GM19324 (cell line): ENCODE results near the gene RELL1.

Experiments
- ATAC-seq: cut with Tn5 transposase; IDR thresholded peaks from one replicate; pipeline ENCODE4 v1.9.1; 2021; ENCODE audit warnings: mild to moderate bottlenecking, moderate library complexity; ENCODE audit not compliant: unreplicated experiment, low FRiP score

Gene RELL1

DNA sequence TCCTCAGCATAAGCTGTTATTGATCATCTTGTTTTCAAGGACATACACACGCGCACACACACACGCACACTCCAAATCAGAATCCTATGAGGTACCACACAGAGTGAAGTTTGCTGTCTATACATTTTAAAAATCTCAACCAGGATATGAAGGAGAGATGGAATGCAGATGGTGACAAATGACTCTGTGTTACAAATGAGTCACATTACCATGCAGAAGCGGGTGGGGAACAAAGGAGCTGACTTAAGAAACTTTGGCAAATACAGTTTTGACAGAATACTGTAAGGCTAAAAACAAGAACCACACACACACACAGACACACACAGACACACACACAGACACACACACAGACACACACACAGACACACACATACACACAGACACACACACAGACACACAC lies 81.7 kb downstream of the RELL1 start:
- no peak for ATAC-seq

DNA sequence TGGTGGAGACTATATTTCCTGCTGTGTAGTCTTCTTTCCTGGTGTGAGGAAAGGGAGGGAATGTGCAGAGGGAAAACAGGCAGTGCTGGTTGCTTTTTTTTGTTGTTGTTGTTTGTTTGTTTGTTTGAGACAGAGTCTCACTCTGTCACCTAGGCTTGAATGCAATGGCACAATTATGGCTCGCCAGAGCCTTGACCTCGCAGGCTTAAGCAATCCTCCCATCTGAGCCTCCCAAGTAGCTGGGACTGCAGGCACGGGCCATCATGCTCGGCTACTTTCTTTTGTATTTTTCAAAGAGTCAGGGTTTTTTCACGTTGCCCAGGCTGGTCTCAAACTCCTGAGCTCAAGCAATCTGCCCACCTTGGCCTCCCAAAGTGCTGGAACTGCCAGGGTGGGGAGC lies 82.5 kb downstream of the RELL1 start:
- no peak for ATAC-seq

DNA sequence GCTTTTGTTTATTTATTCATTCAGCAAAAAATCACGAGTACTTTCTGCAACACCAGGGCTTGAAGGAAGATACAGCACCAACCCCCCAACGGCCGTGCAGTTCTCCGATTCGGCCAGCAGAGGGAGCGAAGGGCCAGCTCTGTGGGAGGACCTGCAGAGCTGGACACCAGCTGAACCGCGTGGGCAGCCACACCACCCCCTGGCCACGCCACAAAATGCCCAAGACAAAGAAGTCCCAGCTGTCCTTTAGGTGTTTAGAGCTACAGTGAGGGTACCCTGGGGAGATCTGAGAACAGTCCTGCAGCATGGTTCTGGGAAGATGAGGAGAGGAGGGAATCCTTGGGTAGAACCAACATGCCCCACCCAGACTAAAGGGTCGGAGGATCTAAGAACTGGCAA lies 83.1 kb downstream of the RELL1 start:
- ATAC-seq: peak; percentile 86

DNA sequence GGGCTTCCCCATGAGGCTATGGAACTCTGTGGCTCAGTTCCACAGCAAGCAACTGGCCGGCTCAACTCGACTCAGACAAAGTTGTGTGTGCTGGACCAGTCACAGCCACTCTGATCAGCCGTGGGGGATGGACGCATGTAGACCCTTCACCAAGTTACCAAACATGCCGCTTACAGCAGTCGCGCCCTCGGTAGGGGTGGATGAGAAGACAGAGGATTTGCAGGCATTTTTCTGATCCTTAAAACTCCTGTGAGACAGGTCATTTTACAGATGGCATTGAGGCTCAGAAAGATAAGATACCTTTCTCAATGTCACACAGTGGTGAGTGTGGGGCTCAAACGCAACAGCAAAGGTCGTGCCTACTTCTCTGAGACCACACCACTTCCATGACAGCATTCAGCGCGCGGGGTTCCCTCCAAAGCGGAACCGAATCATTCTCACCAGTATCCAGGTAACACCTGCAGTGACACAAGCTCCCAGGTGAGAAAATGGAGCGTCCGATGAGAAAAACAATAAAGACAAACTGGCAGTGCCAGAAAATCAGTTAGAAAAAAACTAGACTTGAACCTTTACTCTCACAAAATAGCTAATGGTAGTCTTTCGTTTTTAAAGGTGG lies 83.6 kb downstream of the RELL1 start:
- no peak for ATAC-seq

DNA sequence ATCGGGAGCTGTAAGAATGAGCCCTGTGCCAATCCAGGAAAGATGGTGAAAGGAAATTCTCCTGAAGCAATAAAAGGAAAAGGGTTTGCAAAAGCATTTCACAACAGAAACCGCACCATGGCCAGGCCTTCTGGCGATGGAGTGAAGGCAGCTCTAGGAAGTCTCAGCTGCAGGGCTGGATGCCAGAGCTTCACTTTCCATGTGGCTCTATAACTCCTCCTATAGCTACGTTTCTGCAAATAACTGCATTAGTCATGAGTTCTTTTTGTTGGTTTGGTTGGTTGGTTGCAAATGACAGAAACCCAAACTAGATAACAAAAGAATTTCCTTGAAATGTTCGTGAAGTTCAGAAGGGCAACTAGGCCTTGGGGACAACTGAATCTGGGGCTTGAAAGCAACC lies 84.6 kb downstream of the RELL1 start:
- no peak for ATAC-seq

DNA sequence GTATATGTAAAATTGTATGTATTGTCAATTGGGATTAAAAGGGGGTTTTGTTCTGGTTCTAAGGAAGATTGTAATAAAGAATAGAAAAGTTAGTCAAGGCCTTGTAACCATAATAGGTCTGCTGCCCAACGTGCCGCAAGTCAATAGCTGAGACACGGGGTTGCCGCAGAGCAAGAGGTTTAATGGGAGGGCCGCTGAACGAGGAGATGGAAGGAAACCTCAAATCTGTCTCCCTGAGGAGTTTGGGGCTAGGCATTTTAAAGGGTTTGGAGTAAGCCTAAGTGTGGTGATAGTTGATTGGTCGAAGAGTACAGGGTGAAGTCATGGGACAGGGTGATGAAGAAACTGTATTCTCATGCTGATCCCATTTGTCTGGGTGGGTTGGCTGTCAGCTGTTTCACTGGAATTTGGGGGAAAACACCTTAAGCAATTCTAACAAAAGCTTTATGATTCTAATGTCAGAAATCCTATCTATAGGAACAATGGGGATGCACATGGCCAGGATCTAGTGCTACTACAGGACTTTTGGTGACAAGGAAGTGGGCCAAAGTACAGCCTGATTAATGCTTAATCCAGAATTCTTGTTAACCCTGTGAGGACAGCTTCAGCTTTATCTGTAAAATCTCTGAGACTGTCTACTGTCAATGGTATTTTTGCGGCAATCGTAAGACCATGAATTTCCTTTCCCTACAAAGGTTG lies 86.9 kb downstream of the RELL1 start:
- ATAC-seq: no peak

DNA sequence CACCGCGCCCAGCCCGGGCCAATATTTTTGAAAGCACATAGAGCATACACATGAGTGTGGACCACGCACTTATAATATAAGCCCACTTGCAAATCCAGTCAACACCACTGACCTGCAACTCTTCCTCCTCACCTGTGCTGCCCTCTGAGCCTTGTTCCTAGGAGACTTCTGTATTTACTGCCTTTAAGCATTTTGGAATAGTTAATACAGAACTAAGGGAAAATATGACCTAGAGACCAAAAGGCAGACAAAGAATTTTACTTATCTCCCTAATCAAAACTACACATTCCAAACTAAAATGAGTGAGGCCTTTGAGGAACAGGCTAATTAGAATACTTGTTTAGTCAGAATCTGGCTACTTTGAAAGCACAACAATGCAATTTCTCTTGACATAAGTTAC lies 89.1 kb downstream of the RELL1 start:
- no peak for ATAC-seq

DNA sequence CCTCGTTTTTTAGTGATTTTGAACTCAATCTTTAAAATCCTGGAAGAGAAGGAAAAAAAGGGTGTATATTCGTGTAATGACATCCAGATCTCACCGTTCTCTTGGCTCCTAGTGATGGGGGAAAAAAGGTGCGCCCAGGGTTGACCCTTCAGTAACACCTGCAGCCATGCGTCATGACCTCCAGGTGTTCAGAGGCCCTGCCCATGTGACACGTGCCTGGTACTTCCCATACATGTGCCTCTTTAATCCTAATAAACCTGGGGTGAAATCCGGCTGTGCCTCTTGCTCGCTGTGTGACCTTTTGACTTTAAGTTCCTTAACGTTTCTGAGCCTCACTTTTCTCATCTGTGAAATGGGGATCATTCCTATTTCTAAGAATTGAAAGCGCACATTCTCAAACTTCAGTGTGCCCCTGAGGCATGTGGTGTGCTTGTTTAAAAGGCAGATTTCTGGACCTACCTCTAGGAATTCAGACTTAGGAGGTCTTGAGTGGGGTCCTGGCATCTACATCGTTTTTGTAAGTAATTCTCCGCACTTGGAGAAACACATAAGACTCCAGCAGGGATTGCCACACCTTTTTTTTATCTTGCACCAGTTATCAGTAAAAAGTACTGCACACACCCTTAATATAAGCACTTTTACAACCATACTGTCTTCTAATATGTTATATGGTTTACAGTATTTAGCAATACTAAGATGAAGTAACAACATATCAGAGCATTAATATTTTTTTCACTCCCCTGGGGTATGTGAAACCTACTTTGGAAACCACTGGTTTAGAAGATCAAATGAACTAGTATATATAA lies 90.1 kb downstream of the RELL1 start:
- no peak for ATAC-seq

DNA sequence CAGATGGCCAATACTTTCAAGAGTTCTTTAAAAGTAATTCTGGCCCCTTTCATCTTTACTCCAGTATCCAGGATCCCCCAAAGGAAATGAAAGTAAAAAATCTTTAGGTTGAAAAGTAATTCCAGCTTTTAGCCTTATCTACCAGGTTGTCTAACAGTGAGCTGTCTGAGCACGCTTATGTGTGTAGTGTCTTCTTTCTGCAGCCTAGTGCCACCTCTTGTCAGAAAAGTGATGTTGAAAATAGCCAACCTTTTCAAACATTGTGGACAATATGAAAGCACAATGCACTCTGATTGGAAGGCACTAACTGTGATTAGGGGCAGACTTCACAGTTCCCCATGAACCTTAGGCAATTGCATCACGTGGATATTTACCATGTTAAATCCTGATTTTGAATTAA lies 92.1 kb downstream of the RELL1 start:
- no peak for ATAC-seq

DNA sequence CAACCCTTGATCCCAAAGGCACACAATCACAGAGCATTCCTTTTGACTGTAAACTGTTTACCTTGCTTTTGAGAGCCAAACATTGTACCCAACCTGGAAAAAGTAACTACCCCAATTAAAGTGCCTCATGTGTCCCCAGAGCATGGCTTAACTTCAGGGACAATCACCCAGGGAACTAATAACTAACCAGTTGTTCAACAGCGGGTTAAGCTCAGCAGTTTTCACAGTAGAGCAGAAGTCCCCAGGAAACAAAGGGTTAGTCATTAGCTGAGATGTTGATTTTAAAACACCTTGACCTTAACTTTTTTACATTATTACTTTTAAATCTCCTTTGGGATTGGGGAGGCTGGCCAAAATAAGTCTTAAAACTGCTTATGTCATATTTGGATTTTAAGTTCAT lies 94.8 kb downstream of the RELL1 start:
- ATAC-seq: no peak

DNA sequence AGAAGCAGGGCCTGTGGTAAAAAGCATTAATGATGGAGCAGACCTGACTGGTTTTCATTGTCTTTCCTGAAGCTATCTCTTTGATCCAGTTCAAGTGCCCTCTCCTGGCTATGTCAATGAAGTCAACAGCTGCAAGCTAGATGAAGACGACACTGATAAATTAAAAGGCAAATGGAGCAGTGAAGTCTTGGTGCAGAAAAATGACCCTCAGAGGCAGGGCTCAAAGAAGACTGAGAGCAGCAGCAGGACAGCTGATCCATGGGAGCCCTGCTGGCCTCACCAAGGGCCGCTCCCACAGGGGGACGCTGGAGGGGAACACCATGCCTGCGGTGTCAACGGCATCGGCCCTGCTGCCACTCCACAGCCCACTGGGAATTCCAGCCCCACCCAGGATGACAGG lies 96.2 kb downstream of the RELL1 start:
- no peak for ATAC-seq

DNA sequence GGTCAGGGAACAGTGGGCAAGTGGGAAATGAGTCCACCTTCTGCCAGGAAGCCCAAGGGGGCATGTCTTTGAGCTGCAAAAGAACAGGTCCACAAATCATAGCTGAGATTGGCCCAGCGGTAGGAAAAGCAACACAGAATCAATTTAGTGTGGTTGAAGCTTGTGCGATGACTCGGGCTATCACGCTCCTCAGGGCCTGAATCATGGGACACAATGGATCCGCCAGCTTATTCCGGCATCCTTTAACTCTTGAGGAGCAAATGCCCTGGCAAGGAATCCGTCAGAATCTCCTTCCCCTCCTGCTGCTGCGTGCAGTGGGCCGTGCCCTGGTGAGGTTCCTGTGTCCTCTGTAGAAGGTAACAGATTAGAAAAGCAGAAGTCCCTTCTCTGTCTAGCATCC lies 98.0 kb downstream of the RELL1 start:
- no peak for ATAC-seq

DNA sequence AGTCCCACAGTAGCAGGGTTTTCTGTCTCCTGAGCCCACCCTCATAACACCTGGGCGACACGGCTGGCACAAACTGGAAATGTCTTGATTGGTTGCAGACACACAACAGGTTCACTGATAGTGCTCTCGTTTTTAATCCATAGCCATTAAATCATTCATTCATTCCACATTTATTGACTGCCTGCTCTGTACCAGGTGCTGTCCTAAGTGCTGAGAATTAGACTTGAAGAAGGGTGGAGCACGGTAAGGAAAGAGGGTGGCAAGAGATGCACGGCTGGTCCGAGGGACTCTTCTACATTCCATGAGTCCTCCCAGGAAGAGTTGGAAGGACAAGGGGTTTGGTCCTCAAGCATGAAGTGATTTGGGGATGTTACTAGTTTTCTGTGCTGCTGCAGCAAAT lies 100.0 kb downstream of the RELL1 start:
- no peak for ATAC-seq

DNA sequence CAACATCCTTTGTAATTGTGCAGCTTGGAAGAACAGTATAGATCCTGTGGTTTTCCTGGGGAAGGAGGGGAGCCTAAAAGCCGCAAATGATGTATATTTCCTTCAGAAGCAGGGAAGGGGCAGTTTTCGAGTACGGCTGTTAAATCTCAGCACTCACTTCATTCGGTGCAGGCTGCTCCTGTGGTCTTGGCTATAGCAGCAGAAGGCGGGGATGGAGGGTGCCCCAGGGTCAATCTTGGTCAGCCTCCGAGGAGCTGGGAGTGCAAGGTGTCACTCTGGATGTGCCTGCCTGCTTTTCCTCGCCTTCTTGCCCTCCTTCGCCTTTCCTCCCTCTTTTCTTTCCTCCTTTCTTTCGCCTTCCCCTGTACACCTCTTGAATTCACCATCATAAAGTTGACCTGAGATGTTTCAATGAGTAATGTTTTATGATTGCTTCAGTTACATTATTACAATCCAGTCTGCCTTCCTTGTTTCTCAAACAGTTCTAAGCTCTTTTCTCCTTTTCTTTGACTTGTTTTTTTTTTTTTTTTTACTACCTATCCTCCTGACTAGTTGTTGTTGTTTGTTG lies 101.6 kb downstream of the RELL1 start:
- no peak for ATAC-seq

DNA sequence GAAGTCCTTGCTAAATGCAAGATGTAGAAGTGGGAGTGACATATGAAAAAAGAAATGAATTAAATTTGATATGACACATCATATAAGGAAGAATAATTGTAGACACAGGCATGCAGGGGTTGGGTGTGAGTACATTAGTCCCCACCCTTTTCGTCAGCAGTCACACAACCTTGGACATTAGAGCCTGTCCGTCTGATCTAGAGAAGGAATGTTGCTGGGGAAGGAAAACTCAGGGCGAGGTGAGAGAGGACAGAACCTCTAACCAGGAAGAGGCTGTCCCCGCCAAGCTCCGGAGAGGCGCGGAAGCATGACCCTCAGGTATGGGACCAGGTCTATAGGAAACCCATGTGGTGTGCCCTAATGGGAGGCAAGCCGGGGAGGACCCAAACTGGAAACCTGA lies 102.1 kb downstream of the RELL1 start:
- ATAC-seq: no peak

DNA sequence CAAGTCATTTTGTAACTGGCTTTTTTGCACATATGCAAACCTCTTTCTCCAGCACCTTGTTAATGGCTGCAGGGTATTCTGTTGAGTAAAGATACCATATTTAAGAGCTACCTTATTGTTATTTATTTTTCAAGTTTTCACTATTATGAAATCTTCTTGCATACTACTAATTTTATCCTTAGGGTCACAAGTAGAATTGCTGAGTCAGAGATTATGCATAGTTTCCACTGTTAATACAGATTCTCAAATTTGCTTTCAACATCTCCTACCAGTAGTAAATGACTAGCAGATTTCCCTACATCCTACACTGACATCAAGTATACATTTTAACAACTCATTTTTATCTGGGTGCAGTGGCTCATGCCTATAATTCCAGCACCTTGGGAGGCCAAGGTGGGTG lies 112.6 kb downstream of the RELL1 start:
- no peak for ATAC-seq

DNA sequence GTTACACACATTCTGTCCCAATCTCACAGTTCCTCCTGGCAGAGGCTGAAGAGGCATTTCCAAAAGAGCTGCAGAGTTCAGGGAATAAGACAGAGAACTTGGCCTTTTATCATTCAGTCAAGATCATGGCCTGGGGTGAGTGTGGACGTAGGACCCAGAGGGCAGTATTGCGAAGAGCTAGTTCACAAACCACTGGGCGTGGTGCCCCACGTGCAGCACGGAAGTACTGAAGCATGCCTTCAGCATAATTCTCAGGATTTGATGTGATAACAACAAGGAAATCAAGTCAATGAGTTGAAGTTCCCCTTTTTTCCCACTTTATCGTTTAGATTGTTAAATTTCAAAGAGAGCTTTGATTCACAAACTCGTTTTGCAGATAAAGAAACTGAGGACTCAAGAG lies 117.7 kb downstream of the RELL1 start:
- ATAC-seq: no peak

DNA sequence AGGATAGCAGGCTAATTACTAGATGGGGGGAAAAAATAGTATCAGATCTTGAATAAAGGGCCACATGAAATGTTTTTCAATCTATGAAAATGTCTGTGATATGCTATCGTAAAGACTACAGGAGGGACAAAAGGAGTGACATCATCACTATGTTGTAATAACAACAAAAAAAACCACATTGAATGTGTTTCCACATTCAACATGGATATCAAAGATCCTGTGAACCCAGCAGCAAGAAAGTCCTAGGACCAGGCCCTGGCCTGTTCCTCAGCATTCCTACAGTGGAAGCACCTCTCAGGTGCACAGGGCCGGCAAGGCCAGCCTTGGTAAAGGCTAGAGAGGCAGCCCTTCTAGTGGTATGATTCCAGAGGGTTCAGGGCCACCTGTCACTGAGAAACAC lies 118.3 kb downstream of the RELL1 start:
- ATAC-seq: no peak

DNA sequence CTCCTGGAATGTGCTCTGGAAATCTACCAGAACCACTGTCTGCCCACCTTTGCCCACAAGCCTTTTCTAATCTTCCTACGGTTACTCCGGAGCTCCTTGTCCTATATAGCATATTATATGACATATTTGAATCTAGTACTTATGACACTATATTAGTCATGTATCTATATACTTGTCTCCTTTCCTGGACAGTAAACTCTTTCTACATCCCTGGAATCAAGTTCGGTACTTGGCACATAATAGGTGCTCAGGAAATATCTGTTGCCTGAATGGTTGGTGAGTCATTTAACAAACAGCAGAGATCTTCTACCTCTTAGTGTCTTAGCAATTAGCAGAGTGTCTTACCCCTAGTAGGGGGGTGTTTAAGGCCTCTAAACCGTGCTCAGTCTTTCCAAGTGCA lies 123.6 kb downstream of the RELL1 start:
- ATAC-seq: no peak

DNA sequence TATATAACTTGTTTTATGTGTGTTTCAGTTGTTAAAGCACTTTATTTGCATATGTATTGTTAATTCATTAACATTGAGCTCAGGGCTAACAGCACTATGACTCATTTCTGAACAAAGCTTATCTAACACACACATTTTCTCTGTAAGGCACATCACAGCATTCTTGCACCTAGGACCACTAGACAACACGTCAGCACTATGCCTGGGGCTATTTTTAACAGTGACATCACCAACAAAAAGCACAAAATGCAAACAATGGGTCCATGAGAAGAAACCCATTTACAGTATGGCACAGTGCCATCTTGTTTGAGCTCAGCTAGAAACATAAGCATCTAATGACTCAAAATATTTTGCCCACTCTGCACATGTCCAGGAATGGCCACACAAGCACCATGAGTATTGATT lies 124.4 kb downstream of the RELL1 start:
- peak; percentile 84 for ATAC-seq

DNA sequence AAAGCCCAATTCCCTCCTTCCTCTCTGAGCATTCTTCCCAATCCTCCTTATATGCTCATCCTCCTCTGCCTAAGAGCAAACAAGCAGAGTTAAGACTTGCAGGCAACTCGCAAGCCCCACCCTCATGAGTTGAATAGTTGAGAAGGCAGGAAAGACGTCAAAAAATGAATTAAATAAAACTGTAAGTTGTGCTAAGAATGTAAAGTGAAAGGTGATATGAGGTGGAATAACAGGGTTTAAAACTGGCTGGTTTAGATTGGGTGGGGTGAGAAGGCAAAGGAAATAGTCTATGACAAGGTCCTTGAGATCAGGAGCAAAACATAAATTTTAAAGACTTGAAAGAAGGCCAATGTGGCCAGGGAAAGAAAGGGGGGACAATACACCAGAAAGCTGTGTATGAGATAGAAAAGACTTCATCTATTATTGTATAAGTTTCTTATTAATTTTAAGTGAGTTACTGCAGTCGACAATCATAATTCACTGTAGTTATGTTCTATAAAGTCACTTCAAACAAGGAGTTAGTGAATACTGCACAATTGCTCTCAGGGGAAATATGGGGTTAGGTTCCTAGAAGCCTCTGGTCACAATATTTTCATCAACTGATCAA lies 124.9 kb downstream of the RELL1 start:
- ATAC-seq: no peak
